GM23338 (cell line): Measurements from ENCODE around the gene CLASRP. TPM values are rescaled to one million over a fixed set of nuclear protein-coding genes. Genes with fewer than 3 reads are reported as not detected.
A peak's percentile ranks its signal among the peaks of the same experiment; 100 is the strongest.

Source experiments
- ATAC-seq: fragments of 200-7000 bp; cut with Tn5 transposase; 3 replicates; pipeline ENCODE4 v1.9.1; 2020
- DNase-seq: peaks from one replicate; pipeline ENCODE4 v3.0.0-alpha.2; 2015; ENCODE audit warnings: low spot score
- H2AFZ ChIP-seq: fragments of 200-600 bp; sonication (generic); 2 replicates; pipeline ENCODE4 v1.8.0; 2016; ENCODE audit warnings: antibody characterized with exemption, mild to moderate bottlenecking, moderate library complexity
- H3F3A ChIP-seq: fragments of 200-600 bp; sonication (generic); replicated peaks from 2 replicates; pipeline ENCODE4 v1.8.0; 2017; ENCODE audit warnings: antibody characterized with exemption, mixed run types, low read depth
- H3K27ac ChIP-seq: fragments of 200-600 bp; sonication (generic); 2 replicates; pipeline ENCODE4 v1.6.1; 2016; ENCODE audit warnings: low read depth
- H3K27me3 ChIP-seq: fragments of 200-600 bp; sonication (generic); 2 replicates; pipeline ENCODE4 v1.8.0; 2016; ENCODE audit warnings: mild to moderate bottlenecking, mixed run types, moderate library complexity; ENCODE audit not compliant: insufficient read depth
- H3K36me3 ChIP-seq: fragments of 200-600 bp; sonication (generic); 2 replicates; pipeline ENCODE4 v1.8.0; 2016; ENCODE audit warnings: mild to moderate bottlenecking; ENCODE audit not compliant: insufficient read depth
- H3K4me1 ChIP-seq: fragments of 200-600 bp; sonication (generic); 2 replicates; pipeline ENCODE4 v1.8.0; 2016; ENCODE audit warnings: mild to moderate bottlenecking, moderate library complexity; ENCODE audit not compliant: insufficient read depth
- H3K4me2 ChIP-seq: fragments of 200-600 bp; sonication (generic); 2 replicates; pipeline ENCODE4 v1.7.1; 2017; ENCODE audit warnings: mixed run types
- H3K4me3 ChIP-seq: fragments of 200-600 bp; sonication (generic); 2 replicates; pipeline ENCODE4 v1.6.1; 2016; ENCODE audit warnings: mixed run types
- H3K79me2 ChIP-seq: fragments of 200-600 bp; sonication (generic); replicated peaks from 2 replicates; pipeline ENCODE4 v1.8.0; 2017; ENCODE audit warnings: mild to moderate bottlenecking; ENCODE audit not compliant: insufficient read depth
- H3K9me2 ChIP-seq: fragments of 200-600 bp; sonication (generic); 2 replicates; pipeline ENCODE4 v1.8.0; 2017; ENCODE audit not compliant: insufficient read depth
- H4K20me1 ChIP-seq: fragments of 200-600 bp; sonication (generic); replicated peaks from 2 replicates; pipeline ENCODE4 v1.8.0; 2017; ENCODE audit warnings: mild to moderate bottlenecking; ENCODE audit not compliant: insufficient read depth
- H3K27ac Mint-ChIP-seq: 2 replicates; pipeline ENCODE4 v1.8.0; 2020; ENCODE audit warnings: inconsistent platforms, mild to moderate bottlenecking, moderate library complexity, mixed read lengths
- H3K27me3 Mint-ChIP-seq: 3 replicates; pipeline ENCODE4 v1.8.0; 2022; ENCODE audit warnings: low read depth, mild to moderate bottlenecking, moderate library complexity, mixed read lengths, inconsistent platforms; ENCODE audit not compliant: insufficient read depth, poor library complexity
- H3K36me3 Mint-ChIP-seq: 3 replicates; pipeline ENCODE4 v1.8.0; 2021; ENCODE audit warnings: low read depth, mild to moderate bottlenecking, inconsistent platforms, moderate library complexity, mixed read lengths
- H3K4me1 Mint-ChIP-seq: 3 replicates; pipeline ENCODE4 v1.8.0; 2020; ENCODE audit warnings: mild to moderate bottlenecking, inconsistent platforms, mixed read lengths
- H3K4me3 Mint-ChIP-seq: 3 replicates; pipeline ENCODE4 v1.8.0; 2021; ENCODE audit warnings: moderate library complexity, mild to moderate bottlenecking, inconsistent platforms, mixed read lengths
- H3K9me3 Mint-ChIP-seq: 3 replicates; pipeline ENCODE4 v1.8.0; 2020; ENCODE audit warnings: moderate library complexity, mild to moderate bottlenecking, inconsistent platforms, mixed read lengths
- CREB1 ChIP-seq: fragments of 250-450 bp; sonication (Bioruptor Pico); IDR thresholded peaks from 2 replicates; pipeline ENCODE4 v1.5.0; 2020; ENCODE audit warnings: low read depth, mild to moderate bottlenecking, moderate library complexity
- CTCF ChIP-seq, 2 experiments: fragments of 200-600 bp in 1 of 2; sonication (generic) in 1 of 2; conservative IDR thresholded peaks; 2 replicates each; pipeline versions ENCODE4 v1.5.1 to v1.6.1; 2016 to 2017; ENCODE audit warnings: antibody characterized with exemption in 2 of 2, low read depth in 2 of 2, mild to moderate bottlenecking in 2 of 2, moderate library complexity in 1 of 2
- ETS1 ChIP-seq: IDR thresholded peaks from 2 replicates; pipeline ENCODE4 v1.6.1; 2016; ENCODE audit warnings: antibody characterized with exemption
- EZH2 ChIP-seq: fragments of 200-600 bp; sonication (generic); IDR thresholded peaks from one replicate; pipeline ENCODE4 v1.8.0; 2017; ENCODE audit warnings: antibody characterized with exemption, mild to moderate bottlenecking, low read depth; ENCODE audit not compliant: unreplicated experiment
- EZH2phosphoT487 ChIP-seq: fragments of 200-600 bp; sonication (generic); IDR thresholded peaks from one replicate; pipeline ENCODE4 v1.8.1; 2018; ENCODE audit warnings: antibody characterized with exemption; ENCODE audit not compliant: unreplicated experiment
- JUNB ChIP-seq: IDR thresholded peaks from one replicate; pipeline ENCODE4 v1.6.1; 2016; ENCODE audit warnings: antibody characterized with exemption; ENCODE audit not compliant: unreplicated experiment
- NANOG ChIP-seq: IDR thresholded peaks from 2 replicates; pipeline ENCODE4 v1.6.1; 2016; ENCODE audit warnings: antibody characterized with exemption, borderline replicate concordance
- POLR2AphosphoS5 ChIP-seq: IDR thresholded peaks from 2 replicates; pipeline ENCODE4 v1.6.1; 2016; ENCODE audit warnings: antibody characterized with exemption, low read depth
- REST ChIP-seq: IDR thresholded peaks from one replicate; pipeline ENCODE4 v1.6.1; 2018; ENCODE audit warnings: antibody characterized with exemption; ENCODE audit not compliant: unreplicated experiment
- STAT1 ChIP-seq: IDR thresholded peaks from one replicate; pipeline ENCODE4 v1.6.1; 2016; ENCODE audit warnings: antibody characterized with exemption; ENCODE audit not compliant: unreplicated experiment
- ZNF114 ChIP-seq: fragments of 250-450 bp; sonication (Bioruptor Pico); IDR thresholded peaks from 2 replicates; pipeline ENCODE4 v1.5.0; 2020; ENCODE audit warnings: mild to moderate bottlenecking, moderate library complexity
- ZNF331 ChIP-seq: fragments of 250-450 bp; sonication (Bioruptor Pico); IDR thresholded peaks from 2 replicates; pipeline ENCODE4 v1.5.0; 2020; ENCODE audit warnings: low read depth, mild to moderate bottlenecking, moderate library complexity
- polyA plus RNA-seq: library from polyadenylated mRNA; unstranded; fragments of >200 nt; fragmentation: Nextera tagmentation; extraction: Ambion mirVana; gene quantifications from 2 replicates; pipeline ENCODE4 v1.2.1, GENCODE V29; 2016
- total RNA-seq: library from RNA; depleted of rRNA; stranded (reverse); fragments of >200 nt; shearing (Covaris generic); gene quantifications from 2 replicates; pipeline ENCODE4 v1.2.3, GENCODE V29; 2014

CLASRP gene
- total and polyA plus RNA-seq, 2 experiments from 2014 or later, result 27.1 to 78.7 TPM

GRCh38 chr19:45094137-45094536 is 55.3 kb downstream of the CLASRP start (continued):
- TF ChIP-seq CTCF (conservative IDR thresholded peaks at IDR 0.05; ENCODE audit: low read depth in 2 of 2) (no peak), JUNB (no peak), EZH2 (no peak), REST (no peak), CREB1 (CRISPR knock-in tag) (no peak), ZNF114 (CRISPR knock-in tag) (no peak), ZNF331 (no peak), EZH2phosphoT487 (no peak), NANOG (no peak), POLR2AphosphoS5 (no peak), ETS1 (no peak)

GRCh38 chr19:45094707-45095106 is 55.9 kb downstream of the CLASRP start:
- H3K27ac Mint-ChIP-seq, result no peak overlapping the region
- H3K9me2 ChIP-seq, result no peaks in the 10 kb centered on the region
- H3K4me2 ChIP-seq, result peak overlapping the region; percentile 78; the same call in 1 of the 2 replicates
- H3K4me3 Mint-ChIP-seq, result peak overlapping the region; percentile 85
- peak overlapping the region; percentile 63 for H3K4me3 ChIP-seq
- H3K36me3 ChIP-seq, result no peaks in the 10 kb centered on the region
- peaks cover 64% of the 10 kb centered on the region for H3K4me1 Mint-ChIP-seq
- H3F3A ChIP-seq, result peaks cover 12% of the 10 kb centered on the region
- H3K79me2 ChIP-seq, result peaks cover 66% of the 10 kb centered on the region
- DNase-seq, result no peak
- H3K27ac ChIP-seq, result no peak overlapping the region
- H3K36me3 Mint-ChIP-seq, result peaks cover 17% of the 10 kb centered on the region
- H2AFZ ChIP-seq, result no peak overlapping the region
- peaks cover 50% of the 10 kb centered on the region for H4K20me1 ChIP-seq
- H3K27me3 ChIP-seq, result no peaks in the 10 kb centered on the region
- no peak for TF ChIP-seq ZNF331
- no peak for TF ChIP-seq EZH2phosphoT487
- TF ChIP-seq STAT1, result no peak
- TF ChIP-seq CREB1 (CRISPR knock-in tag), result no peak
- TF ChIP-seq JUNB, result no peak
- TF ChIP-seq REST, result no peak
- no peaks in the 10 kb centered on the region for H3K9me3 Mint-ChIP-seq
- H3K4me1 ChIP-seq, result peaks cover 32% of the 10 kb centered on the region
- ATAC-seq, result no peak
- H3K27me3 Mint-ChIP-seq, result peaks cover 35% of the 10 kb centered on the region
